EL (cell line): ENCODE results near the gene ZNF771.
"Not testable (repeated sequence)": the region's sequence is repeated elsewhere in the genome, so short reads cannot be mapped to it uniquely, and the experiment has no call there.

Experiments used
- DNase-seq: peaks from one replicate; pipeline ENCODE4 v3.0.0-alpha.2; 2016

ZNF771 gene

DNA sequence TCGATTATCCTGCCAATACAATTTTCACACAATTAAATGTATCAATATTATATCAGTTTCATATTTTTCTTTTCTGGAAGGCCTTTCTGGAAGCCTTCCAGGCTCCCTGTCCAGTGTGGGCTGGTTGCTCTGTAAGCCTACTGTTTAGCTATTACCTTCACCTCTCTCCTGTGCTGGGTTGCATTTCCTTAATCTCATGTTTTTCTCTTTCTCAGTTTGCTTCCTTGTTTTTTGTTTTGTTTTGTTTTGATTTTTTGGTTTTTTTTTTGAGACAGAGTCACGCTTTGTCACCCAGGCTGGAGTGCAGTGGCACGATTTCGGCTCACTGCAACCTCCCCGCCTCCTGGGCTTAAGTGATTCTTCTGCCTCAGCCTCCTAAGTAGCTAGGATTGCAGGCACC is 31.4 kb downstream of the ZNF771 start:
- DNase-seq: no peak

DNA sequence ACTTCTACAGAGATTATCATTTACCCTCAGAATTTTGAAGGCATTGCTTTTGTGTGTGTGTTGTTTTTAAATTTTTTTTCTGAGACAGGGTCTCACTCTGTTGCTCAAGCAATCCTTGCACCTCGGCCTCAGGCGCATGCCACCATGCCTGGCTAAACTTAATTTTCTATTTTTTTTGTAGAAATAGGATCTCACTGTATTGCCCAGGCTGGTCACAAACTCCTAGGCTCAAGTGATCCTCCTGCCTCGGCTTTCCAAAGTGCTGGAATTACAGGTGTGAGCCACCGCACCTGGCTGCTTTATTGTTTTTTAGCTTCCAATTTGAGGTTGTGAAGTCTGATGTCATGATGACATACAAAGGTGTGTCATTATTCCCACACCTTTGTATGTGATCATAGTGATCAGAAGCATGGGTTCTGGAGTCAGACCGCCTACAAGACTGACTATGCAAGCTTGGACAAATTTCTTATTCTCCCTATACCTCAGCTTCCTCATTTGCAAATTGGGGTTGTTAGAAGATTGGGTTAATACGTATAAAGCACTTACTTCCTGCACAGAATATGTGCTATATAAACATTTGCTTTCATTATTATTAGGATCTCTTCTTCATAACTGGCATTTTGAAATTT is 32.4 kb downstream of the ZNF771 start:
- no peak for DNase-seq

DNA sequence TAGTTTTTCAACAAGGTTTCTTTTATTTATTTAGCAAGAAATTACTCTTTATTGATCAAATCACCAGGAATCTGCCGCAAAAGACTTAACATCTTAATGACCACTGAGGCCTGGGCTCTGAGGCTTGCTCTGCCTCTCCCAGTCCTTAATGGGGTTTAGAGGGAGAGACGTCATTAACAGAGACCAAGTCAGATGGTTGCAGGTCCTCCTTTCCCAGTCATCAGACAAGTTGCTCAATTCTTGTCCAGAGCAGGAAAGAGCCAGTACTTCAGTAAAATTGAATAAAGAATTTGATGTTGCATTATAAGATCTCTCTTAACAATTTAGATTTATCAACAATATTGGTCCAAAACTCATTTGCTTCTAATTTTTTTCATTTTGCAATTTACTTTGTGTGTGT is 36.2 kb downstream of the ZNF771 start:
- no peak for DNase-seq

DNA sequence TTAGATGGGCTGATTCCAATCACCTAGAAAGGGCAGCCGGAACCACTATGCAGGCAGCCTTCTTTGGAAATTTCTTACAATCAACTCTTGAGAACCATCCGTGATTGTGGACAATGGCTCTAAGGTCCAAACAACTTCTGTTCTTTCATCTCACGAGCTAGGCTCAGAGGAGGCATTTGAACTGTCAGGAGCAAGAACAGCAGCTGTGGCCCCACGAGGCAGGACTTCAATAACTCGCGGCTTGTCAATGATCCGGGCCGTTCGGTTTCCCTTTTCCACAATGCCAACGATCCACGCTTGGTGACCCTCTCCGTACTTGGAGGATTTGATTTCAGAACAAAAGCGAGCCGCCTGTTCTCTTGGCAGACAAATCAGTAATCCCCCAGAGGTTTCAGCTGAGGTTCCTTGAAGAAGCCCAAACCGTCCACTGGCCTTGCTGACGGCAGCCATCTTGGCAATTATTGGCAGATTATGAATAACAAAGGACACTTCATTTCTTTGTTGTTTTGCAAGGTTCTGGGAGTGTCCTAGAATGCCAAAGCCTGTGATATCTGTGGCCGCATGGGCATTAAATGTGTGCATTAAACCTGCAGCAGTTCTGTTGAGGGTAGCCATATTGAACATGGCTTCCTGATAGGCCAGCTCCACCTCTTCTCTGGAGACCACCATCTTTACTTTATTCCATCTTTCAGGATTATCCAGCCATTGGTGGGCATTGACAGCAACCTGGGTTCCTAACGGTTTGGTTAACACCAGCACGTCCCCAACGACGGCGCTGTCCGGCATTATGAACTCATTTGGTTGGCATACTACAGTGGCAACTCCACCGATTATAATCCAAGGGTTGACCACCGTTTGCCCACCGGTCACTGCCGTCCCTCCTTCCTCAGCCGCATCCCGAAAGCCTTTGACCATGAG is 37.1 kb downstream of the ZNF771 start:
- no peak for DNase-seq

DNA sequence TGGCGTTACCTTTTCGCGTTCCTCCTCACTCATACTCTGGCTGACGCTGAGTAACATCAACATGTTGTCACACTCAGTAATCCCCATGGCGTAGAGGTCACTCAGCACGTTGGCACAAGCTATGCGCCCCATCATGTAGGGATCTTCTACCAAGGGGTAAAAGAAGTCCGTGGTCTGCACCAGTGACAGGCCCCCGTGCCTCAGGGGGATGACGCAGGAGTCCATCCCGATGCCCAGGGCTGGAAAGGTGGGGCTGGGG is 37.7 kb downstream of the ZNF771 start:
- no peak for DNase-seq

DNA sequence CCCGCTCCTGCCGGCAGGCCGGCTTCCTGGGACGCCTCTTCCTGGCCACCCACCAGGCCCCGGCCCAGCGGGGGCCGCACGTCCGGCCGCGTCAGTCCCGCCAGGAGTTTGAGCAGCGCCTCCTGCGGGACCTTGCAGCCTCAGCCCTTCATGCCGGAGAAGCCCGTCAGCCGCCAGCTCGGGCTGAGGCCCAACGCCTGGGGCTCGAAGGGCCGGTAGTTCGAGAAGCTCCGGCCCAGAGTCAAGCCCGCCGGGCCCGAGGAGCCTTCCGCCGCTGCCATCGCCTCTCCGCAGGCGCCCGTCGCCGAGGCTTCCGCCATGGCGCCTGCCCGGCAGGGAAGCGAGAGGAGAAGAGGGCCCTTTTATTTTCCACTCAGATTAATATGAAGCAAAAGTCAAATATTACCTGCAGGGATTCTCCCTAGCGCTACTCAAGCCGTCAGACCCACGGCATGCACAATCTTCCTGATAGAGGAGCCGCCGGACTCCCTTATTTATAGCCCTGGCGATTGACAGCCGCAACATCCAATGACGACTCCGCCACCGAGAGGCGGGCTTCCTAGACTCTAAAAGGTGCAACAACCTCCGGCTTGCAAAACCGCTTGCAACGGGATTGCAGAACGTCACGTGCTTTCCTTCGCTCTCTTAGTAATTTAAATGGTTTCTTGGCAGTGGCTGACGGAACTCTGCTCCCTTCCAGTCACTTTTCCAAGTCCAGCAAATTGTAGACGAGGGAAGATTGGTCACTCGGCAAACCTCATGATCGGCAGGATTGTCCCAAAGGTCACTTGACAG is 38.2 kb downstream of the ZNF771 start, which contains the start of gene SEPHS2:
SEPHS2 (minus strand) TSS at position 467 of the 795 bp plus-strand sequence; CDS start at position 320, 147 bp downstream.
- peak; percentile 96 for DNase-seq

DNA sequence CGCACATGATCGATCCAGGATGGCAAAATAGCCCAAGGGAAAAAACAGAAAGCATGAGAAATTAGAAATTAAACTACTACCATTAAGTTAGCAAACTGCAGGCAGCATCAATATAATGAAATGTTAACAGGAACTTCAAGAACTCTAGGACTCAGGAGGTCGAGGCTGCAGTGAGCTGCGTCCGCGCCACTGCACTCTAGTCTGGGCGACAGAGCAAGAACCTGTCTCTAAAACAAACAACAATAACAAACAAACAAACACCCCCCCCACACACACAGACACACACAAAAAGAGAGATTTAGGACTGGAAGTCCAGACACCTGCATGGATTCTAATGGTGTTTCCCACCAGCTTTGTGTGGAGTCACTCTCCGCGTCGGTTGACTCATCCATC is 38.8 kb downstream of the ZNF771 start:
- no peak for DNase-seq

DNA sequence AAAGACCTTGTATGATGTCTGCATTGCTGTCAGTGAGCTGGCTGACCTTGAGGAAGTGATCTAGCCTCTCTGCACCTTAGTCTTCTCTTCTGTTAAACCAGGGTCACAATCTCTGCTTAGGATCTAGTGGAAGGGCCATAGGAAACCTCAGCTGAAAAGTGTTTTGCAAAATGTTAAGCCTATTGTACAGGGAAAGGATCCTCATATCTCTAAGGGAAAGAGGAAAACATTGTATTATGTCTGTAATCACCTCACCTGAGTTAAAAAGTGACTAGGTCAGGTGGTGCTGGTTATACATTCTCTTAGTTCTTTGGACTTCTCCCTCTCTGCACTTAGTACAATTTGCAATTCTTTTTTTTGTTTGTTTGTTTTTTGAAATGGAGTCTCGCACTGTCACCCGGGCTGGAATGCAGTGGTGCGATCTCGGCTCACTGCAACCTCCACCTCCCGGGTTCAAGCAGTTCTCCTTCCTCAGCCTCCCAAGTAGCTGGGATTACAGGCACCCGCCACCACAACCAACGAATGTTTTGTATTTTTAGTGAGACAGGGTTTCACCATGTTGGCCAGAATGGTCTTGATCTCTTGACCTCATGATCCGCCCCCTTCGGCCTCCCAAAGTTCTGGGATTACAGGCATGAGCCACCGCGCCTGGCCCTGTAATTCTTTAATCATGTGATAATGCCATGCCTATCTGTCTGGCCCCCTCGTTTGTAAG is 40.3 kb downstream of the ZNF771 start:
- no peak for DNase-seq

DNA sequence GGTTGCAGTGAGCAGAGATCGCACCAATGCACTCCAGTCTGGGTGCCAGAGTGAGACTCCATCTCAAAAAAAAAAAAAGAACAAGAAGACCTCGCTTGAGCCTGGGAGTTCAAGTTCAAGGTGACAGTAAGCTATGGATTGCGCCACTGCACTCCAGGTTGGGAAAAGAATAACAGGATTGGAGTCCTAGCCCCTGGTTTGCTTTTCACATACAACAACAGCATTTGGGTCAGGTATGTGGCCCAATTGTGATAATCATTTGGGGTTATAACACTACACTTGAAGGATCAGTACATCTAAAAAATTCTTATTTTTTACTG is 41.7 kb downstream of the ZNF771 start:
- no peak for DNase-seq

DNA sequence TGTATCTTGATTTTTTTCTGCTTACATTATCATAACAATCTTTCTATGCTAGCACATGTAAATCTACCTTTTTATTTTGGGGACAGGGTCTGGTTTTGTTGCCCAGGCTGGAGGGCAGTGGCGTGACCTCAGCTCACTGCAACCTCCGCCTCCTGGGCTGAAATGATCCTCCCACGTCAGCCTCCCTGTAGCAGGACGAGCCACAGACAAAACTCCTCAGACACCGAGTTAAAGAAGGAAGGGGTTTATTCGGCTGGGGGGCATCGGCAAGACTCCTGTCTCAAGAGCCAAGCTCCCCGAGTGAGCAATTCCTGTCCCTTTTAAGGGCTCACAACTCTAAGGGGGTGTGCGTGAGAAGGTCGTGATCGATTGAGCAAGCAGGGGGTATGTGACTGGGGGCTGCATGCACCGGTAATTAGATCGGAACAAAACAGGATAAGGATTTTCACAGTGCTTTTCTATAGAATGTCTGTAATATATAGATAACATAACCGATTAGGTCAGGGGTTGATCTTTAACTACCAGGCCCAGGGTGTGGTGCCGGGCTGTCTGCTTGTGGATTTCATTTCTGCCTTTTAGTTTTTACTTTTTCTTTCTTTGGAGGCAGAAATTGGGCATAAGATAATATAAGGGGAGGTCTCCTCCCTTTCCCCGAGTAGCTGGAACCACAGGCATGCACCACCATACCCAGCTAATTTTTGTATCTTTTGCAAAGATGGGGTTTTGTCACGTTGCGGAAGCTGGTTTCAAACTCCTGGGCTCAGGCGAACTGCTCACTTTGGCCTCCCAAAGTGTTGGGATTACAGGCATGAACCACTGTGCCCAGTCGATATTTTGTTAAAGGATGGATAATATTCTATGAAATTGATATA is 45.5 kb downstream of the ZNF771 start:
- not testable (repeated sequence) for DNase-seq

DNA sequence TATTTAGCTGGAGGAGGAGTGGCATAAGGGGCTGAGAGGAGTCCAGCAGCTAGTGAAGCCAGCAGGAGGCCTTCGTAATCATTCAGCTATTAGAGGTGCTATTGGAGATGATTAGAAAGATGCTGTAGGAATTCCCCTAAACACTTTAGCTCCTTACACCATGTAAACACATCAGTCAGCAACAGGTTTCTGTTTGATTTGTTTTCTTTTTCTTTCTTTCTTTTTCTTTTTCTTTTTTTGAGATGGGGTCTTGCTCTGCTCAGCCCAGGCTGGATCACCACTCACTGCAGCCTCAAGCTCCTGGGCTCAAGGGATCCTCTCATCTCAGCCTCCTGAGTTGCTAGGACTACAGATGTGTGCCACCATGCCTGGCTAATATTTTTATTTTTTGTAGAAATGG is 48.9 kb downstream of the ZNF771 start:
- no peak for DNase-seq

DNA sequence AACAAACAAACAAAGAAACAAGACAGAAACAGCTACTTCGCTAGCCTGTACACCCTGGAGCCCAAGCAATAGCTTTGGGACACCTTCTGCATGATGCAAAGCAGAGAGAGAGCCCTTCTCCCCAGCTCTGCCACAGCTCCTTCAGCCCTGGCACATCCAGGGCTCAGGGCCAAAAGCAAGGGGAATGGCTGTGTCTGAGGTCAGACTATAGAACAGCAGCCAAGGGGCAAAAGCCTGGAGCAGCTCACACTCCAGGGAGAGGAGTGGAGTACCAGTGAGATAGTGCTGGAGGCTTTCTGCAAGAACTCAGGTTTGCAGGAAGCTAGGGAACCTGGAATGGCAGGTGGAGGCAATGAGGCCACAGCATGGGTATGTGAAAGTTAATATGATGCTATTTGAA is 49.9 kb downstream of the ZNF771 start:
- DNase-seq: no peak

DNA sequence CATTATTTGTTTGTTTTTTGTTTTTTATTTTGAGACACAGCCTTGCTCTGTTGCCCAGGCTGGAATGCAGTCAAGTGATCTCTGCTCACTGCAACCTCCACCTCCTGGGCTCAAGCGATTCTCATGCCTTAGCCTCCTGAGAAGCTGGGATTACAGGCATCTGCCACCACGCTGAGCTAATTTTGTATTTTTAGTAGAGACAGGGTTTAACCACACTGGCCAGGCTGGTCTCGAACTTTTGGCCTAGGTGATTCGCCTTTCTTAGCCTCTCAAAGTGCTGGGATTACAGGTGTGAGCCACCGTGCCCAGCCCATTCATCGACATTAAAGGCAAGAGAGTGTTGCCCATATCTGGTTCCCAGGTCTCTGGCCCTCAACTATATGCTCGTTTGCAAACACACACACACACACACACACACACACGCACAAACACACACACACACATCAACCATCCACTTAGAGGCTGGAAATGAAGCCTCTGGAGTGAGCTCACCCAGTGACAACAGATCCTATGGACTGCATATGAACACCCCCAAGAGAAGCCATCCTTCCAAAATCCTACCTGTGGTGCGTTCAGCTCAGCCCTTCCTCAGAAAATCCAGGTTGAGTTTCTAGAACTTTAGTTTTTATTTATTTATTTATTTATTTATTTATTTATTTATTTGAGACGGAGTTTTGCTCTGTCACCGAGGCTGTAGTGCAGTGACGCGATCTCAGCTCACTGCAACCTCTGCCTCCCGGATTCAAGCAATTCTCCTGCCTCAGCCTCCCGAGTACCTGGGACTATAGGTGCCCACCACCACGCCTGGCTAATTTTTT is 50.5 kb downstream of the ZNF771 start:
- no peak for DNase-seq

DNA sequence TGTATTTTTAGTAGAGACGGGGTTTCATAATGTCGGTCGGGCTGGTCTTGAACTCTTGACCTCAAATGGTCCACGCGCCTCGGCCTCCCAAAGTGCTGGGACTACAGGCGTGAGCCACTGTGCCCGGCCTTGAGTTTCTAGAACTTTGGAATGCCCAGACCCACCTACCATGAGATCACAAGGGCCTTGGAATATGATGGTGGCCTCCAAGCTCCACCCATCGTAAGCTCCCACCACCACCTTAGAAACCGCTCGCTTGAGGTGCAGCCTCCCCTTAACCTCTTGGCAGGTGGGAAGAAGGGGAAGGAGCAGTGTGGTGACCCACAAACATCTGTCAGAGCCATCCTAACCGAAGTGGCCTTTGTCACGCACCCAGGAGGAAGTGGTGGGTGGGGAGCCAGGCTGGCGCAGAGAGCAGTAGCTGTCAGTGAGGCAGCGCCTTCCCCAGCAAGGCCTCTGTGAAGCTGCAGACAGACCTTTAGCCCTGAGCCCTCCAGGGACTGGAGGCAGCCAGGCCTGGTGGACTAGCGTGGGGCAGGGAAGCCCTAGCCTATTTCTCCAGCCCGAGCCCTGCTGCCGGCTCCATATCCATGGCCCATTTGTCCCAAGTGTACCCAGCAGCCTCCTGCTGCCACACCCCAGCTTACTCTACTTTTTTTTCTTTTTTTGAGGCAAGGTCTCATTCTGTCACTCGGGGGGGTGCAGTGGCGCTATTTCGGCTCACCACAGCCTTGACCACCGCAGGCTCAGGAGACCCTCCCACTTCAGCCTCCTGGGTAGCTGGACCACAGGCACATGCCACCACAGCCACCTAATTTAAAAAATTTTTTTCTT is 51.4 kb downstream of the ZNF771 start:
- DNase-seq: no peak

DNA sequence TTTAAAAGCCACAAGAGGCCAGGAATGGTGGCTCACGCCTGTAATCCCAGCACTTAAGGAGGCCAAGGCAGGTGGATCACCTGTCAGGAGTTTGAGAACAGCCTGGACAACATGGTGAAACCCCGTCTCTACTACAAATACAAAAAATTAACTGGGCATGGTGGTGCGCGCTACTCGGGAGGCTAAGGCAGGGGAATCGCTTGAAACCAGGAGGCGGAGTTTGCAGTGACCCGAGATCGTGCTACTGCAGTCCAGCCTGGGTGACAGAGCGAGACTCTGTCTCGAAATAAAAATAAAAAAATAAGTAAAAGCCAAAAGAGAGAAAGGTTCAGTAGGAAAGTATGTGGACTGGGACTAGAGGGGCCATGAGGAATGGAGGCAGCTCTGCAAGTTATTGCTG is 52.0 kb downstream of the ZNF771 start:
- no peak for DNase-seq

DNA sequence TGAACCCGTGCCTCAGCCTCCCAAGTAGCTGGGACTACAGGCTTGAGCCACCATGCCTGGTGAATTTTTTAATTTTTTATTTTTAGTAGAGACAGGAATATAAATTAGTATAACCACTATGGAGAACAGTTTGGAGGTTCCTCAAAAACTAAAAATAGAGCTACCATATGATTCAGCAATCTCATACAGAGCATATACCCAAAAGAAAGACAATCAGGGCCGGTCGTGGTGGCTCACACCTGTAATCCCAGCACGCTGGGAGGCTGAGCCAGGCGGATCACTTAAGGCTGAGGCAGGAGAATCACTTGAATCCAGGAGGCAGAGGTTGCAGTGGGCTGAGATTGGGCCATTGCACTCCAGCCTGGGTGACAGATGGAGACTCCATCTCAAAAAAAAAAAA is 54.0 kb downstream of the ZNF771 start:
- not testable (repeated sequence) for DNase-seq

DNA sequence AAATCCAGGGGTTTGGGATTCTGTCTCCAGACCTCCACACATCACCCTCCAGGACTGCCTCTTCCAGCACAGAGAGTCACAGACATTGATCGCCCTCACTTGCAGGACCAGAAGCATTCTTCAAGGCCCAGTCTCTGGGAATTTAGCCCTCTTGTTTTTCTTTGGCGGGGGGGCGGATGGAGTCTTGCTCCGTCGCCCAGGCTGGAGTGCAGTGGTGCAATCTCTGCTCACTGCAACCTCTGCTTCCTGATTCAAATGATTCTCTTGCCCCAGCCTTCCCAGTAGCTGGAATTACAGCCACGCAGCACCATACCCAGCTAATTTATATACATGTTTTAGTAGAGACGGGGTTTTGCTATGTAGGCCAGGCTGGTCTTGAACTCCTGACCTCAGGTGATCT is 56.7 kb downstream of the ZNF771 start:
- no peak for DNase-seq
